Gastrocnemius medialis (tissue), 4 donors: Measurements from ENCODE around the gene OLR1.

Experiments used
- CTCF ChIP-seq, 5 experiments: fragments of 450-650 bp in 3 of 5; fragments of 200-600 bp in 2 of 5; sonication (generic) in 2 of 5; IDR thresholded peaks in 4 of 5; conservative IDR thresholded peaks in 1 of 5; 1 replicate in 4 of 5; 2 replicates in 1 of 5; pipeline ENCODE4 v1.5.1; 2016 to 2019; ENCODE audit warnings: antibody characterized with exemption in 5 of 5, mild to moderate bottlenecking in 3 of 5, moderate library complexity in 3 of 5
- POLR2A ChIP-seq, 2 donors: fragments of 450-650 bp; IDR thresholded peaks; one replicate each; pipeline ENCODE4 v1.6.1; 2017; ENCODE audit warnings: antibody characterized with exemption in 2 of 2, mild to moderate bottlenecking in 2 of 2, moderate library complexity in 2 of 2

- no peak for TF ChIP-seq CTCF (IDR thresholded peaks at IDR 0.05 in 4 of 5, conservative IDR thresholded peaks at IDR 0.05 in 1 of 5)
- peak; percentile 80 to 92 for TF ChIP-seq POLR2A (IDR thresholded peaks at IDR 0.05)
Measured at GRCh38 chr12:10212739-10213131, 40.8 kb upstream of the OLR1 start, which contains the start of gene GABARAPL1.
